Suprapubic skin (tissue), 4 donors: ENCODE measurements around the gene OOEP. TPM values are rescaled to one million over a fixed set of nuclear protein-coding genes. Genes with fewer than 3 reads are reported as not detected.
A peak's percentile ranks its signal among the peaks of the same experiment; 100 is the strongest.
"Not testable (repeated sequence)": the region's sequence is repeated elsewhere in the genome, so short reads cannot be mapped to it uniquely, and the experiment has no call there.

ENCODE experiments used
- DNase-seq, 2 donors: peaks; one replicate each; pipeline ENCODE4 v3.0.0-alpha.2; 2019; ENCODE audit warnings: low spot score in 2 of 2
- H3K27ac ChIP-seq: fragments of 200-600 bp; sonication (generic); one replicate; pipeline ENCODE4 v1.5.1; 2019
- H3K27me3 ChIP-seq: fragments of 200-600 bp; sonication (generic); one replicate; pipeline ENCODE4 v1.5.1; 2019
- H3K36me3 ChIP-seq: fragments of 200-600 bp; sonication (generic); one replicate; pipeline ENCODE4 v1.5.1; 2019
- H3K4me1 ChIP-seq: fragments of 200-600 bp; sonication (generic); one replicate; pipeline ENCODE4 v1.5.1; 2019
- H3K4me3 ChIP-seq: fragments of 200-600 bp; sonication (generic); one replicate; pipeline ENCODE4 v1.5.1; 2019; ENCODE audit warnings: mild to moderate bottlenecking
- H3K9me3 ChIP-seq: fragments of 200-600 bp; sonication (generic); one replicate; pipeline ENCODE4 v1.5.1; 2019
- EP300 ChIP-seq: sonication (generic); formaldehyde crosslinking; IDR thresholded peaks from one replicate; pipeline ENCODE4 v1.6.1; 2017; ENCODE audit warnings: antibody characterized with exemption
- POLR2A ChIP-seq, 2 donors: fragments of 450-650 bp; IDR thresholded peaks; one replicate each; pipeline ENCODE4 v1.6.1; 2017; ENCODE audit warnings: antibody characterized with exemption in 2 of 2, mild to moderate bottlenecking in 2 of 2, moderate library complexity in 2 of 2
- POLR2AphosphoS5 ChIP-seq, 3 donors: sonication (generic); formaldehyde crosslinking; IDR thresholded peaks; one replicate each; pipeline ENCODE4 v1.6.1; 2017; ENCODE audit warnings: antibody characterized with exemption in 3 of 3
- WGBS: methylation state at CpG from one replicate; pipeline ENCODE4 v1.1.5; 2018; 5-methylcytosine and 5-hydroxymethylcytosine counted together
- total RNA-seq, 4 donors: library from RNA; depleted of rRNA; stranded (reverse); fragments of >200 nt; gene quantifications; one replicate each; pipeline ENCODE4 v1.1.0, GENCODE V29; 2016
- TF ChIP-seq, protein P1 (sequence below), 2 donors: fragments of 200-600 bp in 1 of 2; fragments of 450-650 bp in 1 of 2; sonication (generic) in 1 of 2; IDR thresholded peaks; one replicate each; pipeline ENCODE4 v1.5.1; 2016 to 2019; ENCODE audit warnings: antibody characterized with exemption in 2 of 2, mild to moderate bottlenecking in 1 of 2, moderate library complexity in 1 of 2

Gene OOEP
- total RNA-seq, 4 donors from 2014 or later, result 0.87 TPM; not detected in 3

DNA sequence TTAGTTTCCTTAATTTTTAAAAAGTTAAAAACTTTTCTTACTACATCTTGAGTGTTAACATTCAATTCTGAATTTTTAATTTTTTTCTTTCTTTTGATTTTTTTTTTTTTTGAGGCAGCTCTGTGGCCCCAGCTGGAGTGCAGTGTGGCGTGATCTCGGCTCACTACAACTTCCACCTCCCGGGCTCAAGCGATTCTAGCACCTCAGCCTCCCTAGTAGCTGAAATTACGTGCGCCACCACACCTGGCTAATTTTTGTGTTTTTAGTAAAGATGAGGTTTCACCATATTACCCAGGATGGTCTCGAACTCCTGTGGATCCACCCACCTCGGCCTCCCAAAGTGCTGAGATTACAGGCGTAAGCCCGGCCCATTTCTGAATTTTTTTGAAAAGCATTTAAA is 26.2 kb upstream of the OOEP start:
- H3K4me3 ChIP-seq, result no peak overlapping the region
- 98% methylated on average over 10 of the region's 10 CpGs for WGBS
- no peaks in the 10 kb centered on the region for H3K9me3 ChIP-seq
- no peaks in the 10 kb centered on the region for H3K27me3 ChIP-seq
- H3K36me3 ChIP-seq, result no peaks in the 10 kb centered on the region
- no peak for TF ChIP-seq POLR2AphosphoS5 (IDR thresholded peaks at IDR 0.05)
- TF ChIP-seq, protein P1, sequence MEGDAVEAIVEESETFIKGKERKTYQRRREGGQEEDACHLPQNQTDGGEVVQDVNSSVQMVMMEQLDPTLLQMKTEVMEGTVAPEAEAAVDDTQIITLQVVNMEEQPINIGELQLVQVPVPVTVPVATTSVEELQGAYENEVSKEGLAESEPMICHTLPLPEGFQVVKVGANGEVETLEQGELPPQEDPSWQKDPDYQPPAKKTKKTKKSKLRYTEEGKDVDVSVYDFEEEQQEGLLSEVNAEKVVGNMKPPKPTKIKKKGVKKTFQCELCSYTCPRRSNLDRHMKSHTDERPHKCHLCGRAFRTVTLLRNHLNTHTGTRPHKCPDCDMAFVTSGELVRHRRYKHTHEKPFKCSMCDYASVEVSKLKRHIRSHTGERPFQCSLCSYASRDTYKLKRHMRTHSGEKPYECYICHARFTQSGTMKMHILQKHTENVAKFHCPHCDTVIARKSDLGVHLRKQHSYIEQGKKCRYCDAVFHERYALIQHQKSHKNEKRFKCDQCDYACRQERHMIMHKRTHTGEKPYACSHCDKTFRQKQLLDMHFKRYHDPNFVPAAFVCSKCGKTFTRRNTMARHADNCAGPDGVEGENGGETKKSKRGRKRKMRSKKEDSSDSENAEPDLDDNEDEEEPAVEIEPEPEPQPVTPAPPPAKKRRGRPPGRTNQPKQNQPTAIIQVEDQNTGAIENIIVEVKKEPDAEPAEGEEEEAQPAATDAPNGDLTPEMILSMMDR (IDR thresholded peaks at IDR 0.05), result no peak
- TF ChIP-seq EP300, result no peak
- TF ChIP-seq POLR2A (IDR thresholded peaks at IDR 0.05), result no peak
- DNase-seq, result no peak
- no peaks in the 10 kb centered on the region for H3K4me1 ChIP-seq
- no peak overlapping the region for H3K27ac ChIP-seq

DNA sequence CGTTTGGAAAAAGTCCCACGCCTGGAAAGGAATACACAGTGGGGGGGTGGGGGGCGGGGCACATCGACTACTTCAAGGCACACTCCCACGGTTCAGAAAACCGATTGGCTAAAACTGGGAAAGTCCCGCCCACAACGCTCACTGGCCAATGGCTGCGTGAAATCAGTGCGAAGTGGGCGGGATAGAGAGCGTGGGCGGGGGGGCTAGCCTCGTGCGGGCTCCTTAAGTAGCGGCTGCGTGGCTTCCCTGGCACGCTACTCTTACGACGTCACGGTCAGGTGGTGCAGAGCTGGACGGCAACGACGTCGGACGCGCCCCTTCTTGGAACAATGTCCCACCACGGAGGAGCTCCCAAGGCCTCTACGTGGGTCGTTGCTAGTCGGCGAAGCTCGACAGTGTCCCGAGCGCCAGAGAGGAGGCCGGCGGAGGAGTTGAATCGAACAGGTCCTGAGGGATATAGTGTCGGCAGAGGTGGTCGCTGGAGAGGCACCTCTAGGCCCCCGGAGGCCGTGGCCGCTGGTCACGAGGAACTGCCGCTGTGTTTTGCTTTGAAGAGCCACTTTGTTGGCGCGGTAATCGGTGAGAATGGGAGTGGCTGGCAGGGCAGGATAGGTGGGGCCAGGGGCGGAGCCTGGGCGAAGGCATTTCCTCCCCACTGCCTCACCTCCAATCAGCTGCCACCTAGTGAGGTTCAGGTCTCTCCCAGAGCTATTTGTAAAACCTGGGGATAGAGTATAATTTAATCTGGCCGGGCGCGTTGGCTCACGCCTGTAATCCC is 25.1 kb upstream of the OOEP start, which contains the start of gene DDX43:
Gene DDX43 (plus strand): TSS at position 252 of the 778 bp plus-strand sequence. CDS start 78 bp downstream, at position 330.
- 82% methylated on average over 47 of the region's 54 CpGs for WGBS
- H3K27ac ChIP-seq, result peak within 1 kb of the TSS; percentile 67
- no peaks in the 10 kb centered on the region for H3K36me3 ChIP-seq
- no peaks in the 10 kb centered on the region for H3K27me3 ChIP-seq
- H3K9me3 ChIP-seq, result no peaks in the 10 kb centered on the region
- DNase-seq, result peak in 1 of 2 donors; percentile 66
- peak within 1 kb of the TSS; percentile 31 for H3K4me3 ChIP-seq
- no peak for TF ChIP-seq EP300
- TF ChIP-seq, protein P1 (IDR thresholded peaks at IDR 0.05), result no peak
- no peak for TF ChIP-seq POLR2A (IDR thresholded peaks at IDR 0.05)
- no peak for TF ChIP-seq POLR2AphosphoS5 (IDR thresholded peaks at IDR 0.05)
- no peaks in the 10 kb centered on the region for H3K4me1 ChIP-seq

DNA sequence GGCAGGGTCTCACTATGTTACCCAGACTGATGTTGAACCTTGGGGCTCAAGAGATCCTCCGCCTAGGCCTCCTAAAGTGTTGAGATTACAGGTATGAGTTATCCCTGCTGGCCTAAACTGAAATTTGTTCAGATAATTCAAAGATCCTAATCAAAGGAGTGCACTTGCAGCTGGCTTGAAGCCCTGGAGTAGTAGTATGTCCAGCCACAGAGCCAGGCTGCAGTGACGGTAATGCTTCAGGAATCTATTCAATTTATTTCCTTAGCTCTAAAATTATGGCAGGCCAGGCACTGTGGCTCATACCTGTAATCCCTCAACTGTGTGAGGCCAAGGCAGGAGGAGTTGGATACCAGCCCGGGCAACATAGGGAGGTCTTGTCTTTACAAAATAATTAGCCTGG is 23.6 kb upstream of the OOEP start:
- Histone ChIP-seq H3K4me1 (peaks cover 5% of the 10 kb centered on the region), H3K27me3 (no peaks in the 10 kb centered on the region), H3K27ac (no peak overlapping the region), H3K4me3 (no peak overlapping the region), H3K9me3 (no peaks in the 10 kb centered on the region), H3K36me3 (no peaks in the 10 kb centered on the region)
- 80% methylated on average over 3 of the region's 3 CpGs for WGBS
- no peak for DNase-seq
- TF ChIP-seq, protein P1 (IDR thresholded peaks at IDR 0.05), result no peak
- TF ChIP-seq POLR2AphosphoS5 (IDR thresholded peaks at IDR 0.05), result no peak
- TF ChIP-seq EP300, result no peak
- no peak for TF ChIP-seq POLR2A (IDR thresholded peaks at IDR 0.05)

DNA sequence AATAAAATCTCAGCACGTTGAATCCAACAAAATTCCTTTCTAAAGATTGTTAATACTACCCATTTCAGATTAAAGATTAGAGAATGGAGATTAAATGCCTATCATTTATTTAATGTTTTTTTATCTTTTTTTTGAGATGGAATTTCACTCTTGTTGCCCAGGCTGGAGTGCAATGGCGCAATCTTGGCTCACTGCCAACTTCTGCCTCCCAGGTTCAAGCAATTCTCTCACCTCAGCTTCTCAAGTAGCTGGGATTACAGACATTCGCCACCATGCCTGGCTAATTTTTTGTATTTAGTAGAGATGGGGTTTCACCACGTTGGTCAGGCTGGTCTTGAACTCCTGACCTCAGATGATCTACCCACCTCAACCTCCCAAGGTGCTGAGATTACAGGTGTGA is 22.5 kb upstream of the OOEP start:
- H3K27ac ChIP-seq, H3K4me3 ChIP-seq, DNase-seq, H3K9me3 ChIP-seq, H3K36me3 ChIP-seq, H3K4me1 ChIP-seq, H3K27me3 ChIP-seq: not testable (repeated sequence)
- WGBS, result 69% methylated on average over 4 of the region's 4 CpGs

DNA sequence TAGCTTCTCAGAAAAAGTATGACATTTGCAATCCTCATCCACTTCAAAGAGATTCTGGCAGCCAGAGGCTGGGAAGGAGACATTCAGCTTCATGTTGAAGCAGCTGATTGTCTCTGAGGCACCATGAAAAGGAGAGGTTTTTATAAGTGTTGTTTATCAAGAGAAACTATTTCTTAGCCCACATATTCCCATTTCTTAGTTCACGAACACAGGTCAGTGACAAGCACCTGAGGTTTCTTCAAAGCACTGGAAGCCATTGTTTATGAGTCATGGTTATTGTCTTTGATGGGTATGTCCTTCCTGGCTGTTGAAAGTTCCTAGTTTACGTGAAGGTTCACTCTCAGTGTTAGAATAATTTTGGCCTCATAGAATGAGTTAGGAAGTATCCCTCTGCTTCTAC is 22.0 kb upstream of the OOEP start:
- WGBS, result 88% methylated on average over 2 of the region's 2 CpGs
- Histone ChIP-seq H3K4me1 (peaks cover 5% of the 10 kb centered on the region), H3K36me3 (no peaks in the 10 kb centered on the region), H3K4me3 (no peak overlapping the region), H3K9me3 (no peaks in the 10 kb centered on the region), H3K27me3 (no peaks in the 10 kb centered on the region), H3K27ac (no peak overlapping the region)
- DNase-seq, result no peak
- TF ChIP-seq POLR2A (IDR thresholded peaks at IDR 0.05) (no peak), EP300 (no peak), POLR2AphosphoS5 (IDR thresholded peaks at IDR 0.05) (no peak)
- TF ChIP-seq, protein P1 (IDR thresholded peaks at IDR 0.05), result no peak
